H1 (cell line): ENCODE measurements around the gene SRRM2. TPM values are rescaled to one million over a fixed set of nuclear protein-coding genes. Genes with fewer than 3 reads are reported as not detected.

Experiments used
- CTCF ChIA-PET: fragments of 300-600 bp; sonication (Branson Sonifier 250); formaldehyde crosslinking; loops from one replicate; lab custom pipeline; 2021; ENCODE audit not compliant: partially characterized antibody; lab: Charles Lee
- POLR2A ChIA-PET: fragments of 300-600 bp; sonication (Branson Sonifier 250); formaldehyde crosslinking; loops from one replicate; lab custom pipeline; 2021; ENCODE audit warnings: inconsistent platforms; ENCODE audit not compliant: partially characterized antibody; lab: Charles Lee
- DNase-seq, 2 experiments: peaks; one replicate each; pipeline versions ENCODE4 v3.0.0 to v3.0.0-alpha.2; 2010 to 2022; ENCODE audit warnings: low spot score in 2 of 2, low read depth in 1 of 2, mixed read lengths in 1 of 2
- FAIRE-seq: peaks from 2 replicates; lab custom pipeline; 2011; peaks lifted over from hg19 to GRCh38; lab: Jason Lieb, UNC
- H2AFZ ChIP-seq: 2 replicates; pipeline ENCODE4 v1.8.1; 2012; ENCODE audit warnings: low read length, inconsistent platforms
- H2AK5ac ChIP-seq: 2 replicates; pipeline ENCODE4 v1.6.1; 2013; ENCODE audit warnings: low read depth, low read length
- H2BK120ac ChIP-seq: replicated peaks from 2 replicates; pipeline ENCODE3; 2013; ENCODE audit warnings: low read depth, low read length, inconsistent platforms
- H2BK12ac ChIP-seq: 2 replicates; pipeline ENCODE4 v1.6.1; 2013; ENCODE audit warnings: low read depth, low read length
- H2BK15ac ChIP-seq: 2 replicates; pipeline ENCODE4 v1.6.1; 2013; ENCODE audit warnings: low read length
- H2BK20ac ChIP-seq: 2 replicates; pipeline ENCODE4 v1.6.1; 2013; ENCODE audit warnings: low read length
- H2BK5ac ChIP-seq: 2 replicates; pipeline ENCODE4 v1.6.1; 2013; ENCODE audit warnings: low read depth, low read length
- H3K14ac ChIP-seq: 2 replicates; pipeline ENCODE4 v1.6.1; 2013; ENCODE audit warnings: inconsistent platforms; ENCODE audit not compliant: insufficient read length
- H3K18ac ChIP-seq: 2 replicates; pipeline ENCODE4 v1.6.1; 2013; ENCODE audit warnings: low read length; ENCODE audit errors: extremely low read depth
- H3K23ac ChIP-seq: 2 replicates; pipeline ENCODE4 v1.6.1; 2013; ENCODE audit warnings: inconsistent platforms; ENCODE audit not compliant: insufficient read length
- H3K23me2 ChIP-seq: 2 replicates; pipeline ENCODE4 v1.6.1; 2013; ENCODE audit warnings: low read depth, low read length
- H3K27ac ChIP-seq: 2 replicates; pipeline ENCODE4 v1.6.1; 2011; ENCODE audit warnings: low read depth, low read length, inconsistent platforms
- H3K27me3 ChIP-seq, 4 experiments: replicated peaks in 1 of 4; 1 replicate in 1 of 4; 2 replicates in 3 of 4; pipeline versions ENCODE4 v1.6.1 to v1.8.1; 2011 to 2013; ENCODE audit warnings: low read length in 3 of 4, mild to moderate bottlenecking in 3 of 4, inconsistent platforms in 2 of 4, mixed read lengths in 2 of 4, moderate library complexity in 1 of 4; ENCODE audit not compliant: control insufficient read depth in 3 of 4, insufficient read depth in 3 of 4; ENCODE audit errors: extremely low read depth in 1 of 4
- H3K36me3 ChIP-seq, 4 experiments: 2 replicates each; pipeline versions ENCODE4 v1.6.1 to v1.8.1; 2011 to 2013; ENCODE audit warnings: mild to moderate bottlenecking in 4 of 4, low read length in 3 of 4, moderate library complexity in 2 of 4, control low read depth in 1 of 4, inconsistent platforms in 1 of 4; ENCODE audit not compliant: insufficient read depth in 4 of 4, control insufficient read depth in 2 of 4
- H3K4ac ChIP-seq: replicated peaks from 2 replicates; pipeline ENCODE3; 2013; ENCODE audit warnings: low read length, low read depth, mixed read lengths, inconsistent platforms; ENCODE audit not compliant: insufficient read length
- H3K4me1 ChIP-seq, 4 experiments: replicated peaks in 1 of 4; 1 replicate in 1 of 4; 2 replicates in 3 of 4; pipeline versions ENCODE4 v1.6.1 to v1.8.1; 2011 to 2013; ENCODE audit warnings: low read length in 3 of 4, inconsistent platforms in 2 of 4, mixed read lengths in 1 of 4; ENCODE audit not compliant: insufficient read depth in 4 of 4, control insufficient read depth in 3 of 4
- H3K4me2 ChIP-seq, 2 experiments: 2 replicates each; pipeline versions ENCODE4 v1.6.1 to v1.8.1; 2011 to 2013; ENCODE audit warnings: low read depth in 2 of 2, low read length in 2 of 2, control low read depth in 1 of 2, inconsistent platforms in 1 of 2, mild to moderate bottlenecking in 1 of 2; ENCODE audit not compliant: insufficient read depth in 1 of 2
- H3K4me3 ChIP-seq, 4 experiments: fragments of 200-600, 300-600 bp in 1 of 4; sonication (generic), shearing (Covaris generic), sonication (Bioruptor Twin) in 1 of 4; 2 replicates each; pipeline versions ENCODE4 v1.5.1 to v1.8.1; 2011 to 2016; ENCODE audit warnings: low read length in 4 of 4, low read depth in 3 of 4, control low read depth in 2 of 4, inconsistent platforms in 2 of 4, mild to moderate bottlenecking in 2 of 4, mixed read lengths in 1 of 4, moderate library complexity in 1 of 4; ENCODE audit not compliant: insufficient read depth in 2 of 4; ENCODE audit errors: extremely low read depth in 1 of 4
- H3K56ac ChIP-seq: replicated peaks from 2 replicates; pipeline ENCODE3; 2013; ENCODE audit warnings: low read depth, mild to moderate bottlenecking, mixed read lengths, low read length, inconsistent platforms; ENCODE audit not compliant: insufficient read length
- H3K79me1 ChIP-seq: 2 replicates; pipeline ENCODE4 v1.6.1; 2013; ENCODE audit warnings: low read depth, low read length, control low read depth
- H3K79me2 ChIP-seq, 2 experiments: 2 replicates each; pipeline versions ENCODE4 v1.6.1 to v1.8.1; 2012 to 2013; ENCODE audit warnings: low read length in 2 of 2, mild to moderate bottlenecking in 2 of 2, inconsistent platforms in 1 of 2; ENCODE audit not compliant: insufficient read depth in 2 of 2, control insufficient read depth in 1 of 2
- H3K9ac ChIP-seq, 4 experiments: replicated peaks in 1 of 4; 1 replicate in 1 of 4; 2 replicates in 3 of 4; pipeline versions ENCODE4 v1.6.1 to v1.8.1; 2011 to 2013; ENCODE audit warnings: low read depth in 3 of 4, low read length in 3 of 4, control low read depth in 2 of 4, mild to moderate bottlenecking in 2 of 4, moderate library complexity in 2 of 4, inconsistent platforms in 1 of 4; ENCODE audit errors: extremely low read depth in 1 of 4
- H3K9me3 ChIP-seq, 2 experiments: 2 replicates each; pipeline versions ENCODE4 v1.6.1 to v1.8.1; 2012 to 2013; ENCODE audit warnings: mild to moderate bottlenecking in 2 of 2, moderate library complexity in 2 of 2, control low read depth in 1 of 2, inconsistent platforms in 1 of 2, low read depth in 1 of 2, low read length in 1 of 2, mixed read lengths in 1 of 2; ENCODE audit not compliant: insufficient read depth in 2 of 2
- H4K20me1 ChIP-seq, 2 experiments: replicated peaks in 1 of 2; 2 replicates each; pipeline versions ENCODE3 to v1.8.1; 2011 to 2013; ENCODE audit warnings: inconsistent platforms in 2 of 2, low read length in 2 of 2, mild to moderate bottlenecking in 1 of 2; ENCODE audit not compliant: insufficient read depth in 2 of 2, control insufficient read depth in 1 of 2
- H4K5ac ChIP-seq: 2 replicates; pipeline ENCODE4 v1.6.1; 2013; ENCODE audit warnings: low read length, low read depth, mixed read lengths, inconsistent platforms; ENCODE audit not compliant: insufficient read length
- H4K8ac ChIP-seq: 2 replicates; pipeline ENCODE4 v1.8.0; 2013; ENCODE audit warnings: mild to moderate bottlenecking, moderate library complexity, low read length, inconsistent platforms; ENCODE audit not compliant: insufficient read depth; ENCODE audit errors: extremely low read depth
- H4K91ac ChIP-seq: replicated peaks from 2 replicates; pipeline ENCODE3; 2013; ENCODE audit warnings: low read length, mixed read lengths, inconsistent platforms; ENCODE audit not compliant: insufficient read length
- CHD2 ChIP-seq: IDR thresholded peaks from 2 replicates; pipeline ENCODE4 v1.6.1; 2012; ENCODE audit warnings: low read length, improper control_type of control experiment
- EGR1 ChIP-seq: IDR thresholded peaks from 2 replicates; pipeline ENCODE4 v1.6.1; 2011; ENCODE audit warnings: low read depth, low read length, borderline replicate concordance
- PHF8 ChIP-seq: fragments of 200-600 bp; sonication (generic); conservative IDR thresholded peaks from 2 replicates; pipeline ENCODE4 v1.7.1; 2012; ENCODE audit warnings: low read depth, mild to moderate bottlenecking, inconsistent platforms, low read length, moderate library complexity
- POLR2A ChIP-seq, 2 experiments: IDR thresholded peaks; 1 replicate in 1 of 2; 2 replicates in 1 of 2; pipeline ENCODE4 v1.6.1; 2011; ENCODE audit warnings: low read depth in 2 of 2, low read length in 2 of 2, mild to moderate bottlenecking in 2 of 2; ENCODE audit errors: control extremely low read depth in 1 of 2
- POLR2AphosphoS5 ChIP-seq: IDR thresholded peaks from 2 replicates; pipeline ENCODE4 v1.6.1; 2011; ENCODE audit warnings: low read depth, low read length
- RNF2 ChIP-seq: fragments of 200-900, 300-1000 bp; sonication (generic); IDR thresholded peaks from 2 replicates; pipeline ENCODE4 v1.7.1; 2016; ENCODE audit warnings: borderline replicate concordance, low read depth, mild to moderate bottlenecking, antibody characterized with exemption, low read length; ENCODE audit not compliant: poor library complexity, severe bottlenecking; ENCODE audit errors: missing control alignments
- SIX5 ChIP-seq: IDR thresholded peaks from 2 replicates; pipeline ENCODE4 v1.6.1; 2011; ENCODE audit warnings: mild to moderate bottlenecking, low read depth, low read length
- TAF1 ChIP-seq: IDR thresholded peaks from 2 replicates; pipeline ENCODE4 v1.6.1; 2011; ENCODE audit warnings: mild to moderate bottlenecking, low read depth, low read length
- TBP ChIP-seq: IDR thresholded peaks from 2 replicates; pipeline ENCODE4 v1.6.1; 2011; ENCODE audit warnings: low read depth, low read length, improper control_type of control experiment
- WGBS, 2 experiments: shearing (Covaris generic) in 1 of 2; methylation state at CpG; one replicate each; pipeline versions ENCODE4 v1.1.6 to v1.1.7; 2013 to 2015; ENCODE audit warnings: low lambda C conversion rate in 2 of 2, mixed read lengths in 2 of 2, inconsistent platforms in 1 of 2, low coverage in 1 of 2, missing lambda C conversion rate in 1 of 2; ENCODE audit not compliant: insufficient replicate concordance in 2 of 2, insufficient coverage in 1 of 2, insufficient read length in 1 of 2; ENCODE audit errors: extremely low coverage in 1 of 2, missing lambda C conversion rate in 1 of 2; 5-methylcytosine and 5-hydroxymethylcytosine counted together
- polyA plus RNA-seq, 7 experiments: library from polyadenylated mRNA; depleted of rRNA in 3 of 7; stranded (reverse) in 5 of 7; unstranded in 2 of 7; fragments of >200 nt in 5 of 7; fragments of 200-250 nt in 2 of 7; gene quantifications; 1 replicate in 5 of 7; 2 replicates in 1 of 7; 4 replicates in 1 of 7; pipeline versions ENCODE4 v1.2.1 to v1.2.3, GENCODE V29; 2011 to 2013; ENCODE audit warnings: missing spikeins in 2 of 7, mixed read lengths in 2 of 7
- total RNA-seq: library from RNA; stranded (reverse); fragmentation: NEBNext Ultra II Directional; extraction: Animal tissue kit (Norgen Biotek cat#: 25700); gene quantifications from 2 replicates; pipeline ENCODE4 v1.2.1, GENCODE V29; 2021
- TF ChIP-seq, protein P1 (sequence below): IDR thresholded peaks from 2 replicates; pipeline ENCODE4 v1.6.1; 2012; ENCODE audit warnings: inconsistent platforms
- TF ChIP-seq, protein P2 (sequence below): IDR thresholded peaks from 2 replicates; pipeline ENCODE4 v1.6.1; 2011; ENCODE audit warnings: low read depth, mild to moderate bottlenecking, low read length; ENCODE audit not compliant: insufficient read depth

The SRRM2 gene
- total and polyA plus RNA-seq, 2 of the 8 experiments (the other 6 are each of a cell fraction or from before 2014, with no cell fraction given), result 300 to 579 TPM

DNA sequence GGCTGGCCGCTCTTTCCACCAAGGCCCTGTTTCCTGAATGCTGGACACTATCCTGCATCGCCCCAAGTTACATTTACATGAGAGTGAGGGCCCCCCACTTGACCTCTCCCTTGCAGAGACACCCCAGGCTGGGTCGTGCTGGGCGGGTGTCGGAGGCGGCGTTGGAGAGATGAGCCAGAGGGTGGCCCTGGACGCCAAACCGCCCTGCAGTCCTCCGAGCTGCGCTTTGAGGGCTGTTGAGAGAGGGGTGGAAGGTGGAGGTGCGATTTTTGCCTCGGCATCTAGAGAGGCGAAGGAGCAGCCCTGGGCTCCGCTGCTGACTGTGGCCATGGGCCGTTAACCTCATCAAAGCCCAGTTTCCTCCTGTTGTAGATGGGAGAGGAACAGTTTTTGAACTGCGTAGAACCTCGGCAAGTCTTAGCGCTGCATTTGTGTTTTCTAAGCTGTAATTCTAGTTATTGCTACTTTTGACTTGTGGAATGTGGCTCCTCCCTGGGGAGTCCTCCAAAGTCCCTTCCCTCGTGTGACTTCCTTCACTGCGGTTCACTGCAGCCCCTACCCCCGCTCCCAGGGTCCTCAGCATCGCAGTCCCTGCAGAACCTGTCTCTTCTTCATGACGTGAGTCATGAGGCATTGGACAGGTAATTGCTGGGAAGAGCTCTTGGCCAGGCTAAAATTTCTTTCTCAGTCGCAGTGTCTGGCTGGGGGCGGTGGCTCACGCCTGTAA is 25.6 kb downstream of the SRRM2 start:
- ChIA-PET CTCF (interaction anchor here (0.8 to 1.3 kb wide), 7 partner anchors 41 to 355 kb away, joined by 3 to 5 read pairs (median 3); no protein-coding TSS in a partner anchor), POLR2A (interaction anchor here (0.8 to 9.5 kb wide), 26 partner anchors 7 to 148 kb away, joined by 3 to 180 read pairs (median 4); partner anchors contain the start of genes KCTD5, PRSS21, PRSS33 and SRRM2)
- H3K18ac ChIP-seq, result peak overlapping the region; percentile 76
- H3K56ac ChIP-seq, result peak overlapping the region; percentile 94
- H3K23ac ChIP-seq, result no peak overlapping the region
- peak overlapping the region; percentile 66 for H3K4ac ChIP-seq
- DNase-seq, result no peak
- peak overlapping the region; percentile 10 for H2BK12ac ChIP-seq
- H3K4me1 ChIP-seq, result peaks cover 0 to 4% (median under 1%) of the 10 kb centered on the region in 4 experiments; a peak in 5 of 7 replicates
- H3K36me3 ChIP-seq, result peaks cover 9 to 27% (median 13%) of the 10 kb centered on the region in 4 experiments; a peak in 5 of 8 replicates
- peaks cover 10% of the 10 kb centered on the region; the same call in 1 of the 2 replicates for H3K23me2 ChIP-seq
- FAIRE-seq, result no peak
- peaks cover 10% of the 10 kb centered on the region; the same call in 1 of the 2 replicates for H3K79me1 ChIP-seq
- no peaks in the 10 kb centered on the region for H3K9me3 ChIP-seq
- peaks cover 12 to 34% of the 10 kb centered on the region in 2 experiments for H3K79me2 ChIP-seq
- peak overlapping the region; percentile 87 for H2AK5ac ChIP-seq
- peak overlapping the region; percentile 97 to 100 (median 100) for H3K9ac ChIP-seq
- no peak overlapping the region for H2BK15ac ChIP-seq
- peak overlapping the region; percentile 100 for H3K27ac ChIP-seq
- H4K91ac ChIP-seq, result peak overlapping the region; percentile 96
- H3K27me3 ChIP-seq, result no peaks in the 10 kb centered on the region; a peak in 1 of 7 replicates
- peaks cover 3 to 12% of the 10 kb centered on the region in 2 experiments for H4K20me1 ChIP-seq
- no peak overlapping the region for H2BK20ac ChIP-seq
- no peak overlapping the region for H2AFZ ChIP-seq
- H3K4me3 ChIP-seq, result peak overlapping the region; percentile 94 to 96 (median 96)
- peak overlapping the region; percentile 100 for H4K8ac ChIP-seq
- H2BK120ac ChIP-seq, result no peak overlapping the region
- H2BK5ac ChIP-seq, result peak overlapping the region; percentile 98
- WGBS, 2 experiments, result 25% methylated on average over 25 of the region's 27 CpGs; no CpG with 5 or more reads in 1 of the 2 experiments
- peak overlapping the region; percentile 88 to 94 for H3K4me2 ChIP-seq
- no peak overlapping the region for H3K14ac ChIP-seq
- H4K5ac ChIP-seq, result peak overlapping the region; percentile 99
- no peak for TF ChIP-seq PHF8
- peak; percentile 75; the same call in 1 of the 2 replicates for TF ChIP-seq POLR2AphosphoS5
- TF ChIP-seq POLR2A (IDR thresholded peaks at IDR 0.05; ENCODE audit: control extremely low read depth in 1 of 2, low read depth in 2 of 2, low read length in 2 of 2), result peak in 1 of 2 experiments; percentile 65; a peak in 2 of 3 replicates
- TF ChIP-seq CHD2, result 0 out of 2 replicates have a peak, but pooled peaks have one; percentile 7
- TF ChIP-seq RNF2, result no peak
- peak; percentile 26; the same call in 1 of the 2 replicates for TF ChIP-seq TBP
- TF ChIP-seq, protein P1, sequence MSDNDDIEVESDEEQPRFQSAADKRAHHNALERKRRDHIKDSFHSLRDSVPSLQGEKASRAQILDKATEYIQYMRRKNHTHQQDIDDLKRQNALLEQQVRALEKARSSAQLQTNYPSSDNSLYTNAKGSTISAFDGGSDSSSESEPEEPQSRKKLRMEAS, result no peak
- no peak for TF ChIP-seq SIX5
- no peak for TF ChIP-seq EGR1
- TF ChIP-seq TAF1, result no peak
- TF ChIP-seq, protein P2, sequence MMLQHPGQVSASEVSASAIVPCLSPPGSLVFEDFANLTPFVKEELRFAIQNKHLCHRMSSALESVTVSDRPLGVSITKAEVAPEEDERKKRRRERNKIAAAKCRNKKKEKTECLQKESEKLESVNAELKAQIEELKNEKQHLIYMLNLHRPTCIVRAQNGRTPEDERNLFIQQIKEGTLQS, result no peak
